ENCODE results near the gene HOXA3.

GRCh38 chr7:27193335-27194001 is 41.1 kb upstream of the HOXA3 start:
- TF ChIP-seq CTCF (IDR thresholded peaks at IDR 0.05) (no peak), POLR2A (IDR thresholded peaks at IDR 0.05) (no peak), POLR2AphosphoS5 (IDR thresholded peaks at IDR 0.05) (no peak)
